H1 (cell line): ENCODE measurements around the gene WFDC12. TPM values are rescaled to one million over a fixed set of nuclear protein-coding genes. Genes with fewer than 3 reads are reported as not detected.

ENCODE experiments used
- ASH2L ChIP-seq: fragments of 200-600, 300-600 bp; sonication (generic); IDR thresholded peaks from one replicate; pipeline ENCODE4 v1.7.1; 2017; ENCODE audit warnings: low read length
- EP300 ChIP-seq, 2 experiments: IDR thresholded peaks; 1 replicate in 1 of 2; 2 replicates in 1 of 2; pipeline ENCODE4 v1.6.1; 2011 to 2012; ENCODE audit warnings: low read depth in 2 of 2, low read length in 2 of 2, mild to moderate bottlenecking in 2 of 2, borderline replicate concordance in 1 of 2, inconsistent platforms in 1 of 2, moderate library complexity in 1 of 2
- HDAC2 ChIP-seq, 2 experiments: fragments of 300-600 bp in 1 of 2; sonication (generic) in 1 of 2; IDR thresholded peaks; 2 replicates each; pipeline ENCODE4 v1.6.1; 2011 to 2012; ENCODE audit warnings: low read depth in 2 of 2, low read length in 2 of 2, mild to moderate bottlenecking in 2 of 2, moderate library complexity in 2 of 2, borderline replicate concordance in 1 of 2, inconsistent platforms in 1 of 2
- MAX ChIP-seq: IDR thresholded peaks from 2 replicates; pipeline ENCODE4 v1.6.1; 2012; ENCODE audit warnings: inconsistent platforms
- TAF1 ChIP-seq: IDR thresholded peaks from 2 replicates; pipeline ENCODE4 v1.6.1; 2011; ENCODE audit warnings: mild to moderate bottlenecking, low read depth, low read length
- ZNF274 ChIP-seq: IDR thresholded peaks from 2 replicates; pipeline ENCODE4 v1.7.0; 2012; ENCODE audit warnings: low read length, borderline replicate concordance; ENCODE audit errors: extremely low read depth
- polyA plus RNA-seq, 7 experiments: library from polyadenylated mRNA; depleted of rRNA in 3 of 7; stranded (reverse) in 5 of 7; unstranded in 2 of 7; fragments of >200 nt in 5 of 7; fragments of 200-250 nt in 2 of 7; gene quantifications; 1 replicate in 5 of 7; 2 replicates in 1 of 7; 4 replicates in 1 of 7; pipeline versions ENCODE4 v1.2.1 to v1.2.3, GENCODE V29; 2011 to 2013; ENCODE audit warnings: missing spikeins in 2 of 7, mixed read lengths in 2 of 7
- total RNA-seq: library from RNA; stranded (reverse); fragmentation: NEBNext Ultra II Directional; extraction: Animal tissue kit (Norgen Biotek cat#: 25700); gene quantifications from 2 replicates; pipeline ENCODE4 v1.2.1, GENCODE V29; 2021

The WFDC12 gene
- total and polyA plus RNA-seq, 2 of the 8 experiments (the other 6 are each of a cell fraction or from before 2014, with no cell fraction given), result not detected

GRCh38 chr20:45100563-45101245, 23.6 kb downstream of the WFDC12 start, which contains the start of gene KCNS1 (continued):
- TF ChIP-seq HDAC2 (IDR thresholded peaks at IDR 0.05; ENCODE audit: borderline replicate concordance in 1 of 2, low read depth in 2 of 2, low read length in 2 of 2), result peak in 1 of 2 experiments; percentile 88; a peak in 1 of 4 replicates
- TF ChIP-seq MAX, result no peak
- no peak for TF ChIP-seq ZNF274
- peak; percentile 85 for TF ChIP-seq ASH2L
- peak in 1 of 2 experiments; percentile 14; a peak in 1 of 3 replicates for TF ChIP-seq EP300 (IDR thresholded peaks at IDR 0.05; ENCODE audit: borderline replicate concordance in 1 of 2, low read depth in 2 of 2, low read length in 2 of 2)
- peak; percentile 57; the same call in 1 of the 2 replicates for TF ChIP-seq TAF1
- TF ChIP-seq, all 59 proteins: peak for 8
